ENCODE data around the gene KIZ.

Gene KIZ

GRCh38 chr20:21125849-21126580, at the start of gene KIZ:
TSS of gene KIZ (plus strand) at chr20:21126082. CDS start at chr20:21126116, 34 bp downstream.
- in situ Hi-C loops (cut with MboI; ENCODE audit: low pct_unique_long_range_greater_than_20kb, low sequenced_read_pairs, unreplicated experiment): no loop called here
- DNase-seq (ENCODE audit: low spot score): peak; percentile 97
- TF ChIP-seq CTCF (IDR thresholded peaks at IDR 0.05; ENCODE audit: extremely low read depth, insufficient read depth, missing control alignments): peak; percentile 26

GRCh38 chr20:21077809-21078345, 48.0 kb upstream of the KIZ start:
- in situ Hi-C loops (cut with MboI; ENCODE audit: low pct_unique_long_range_greater_than_20kb, low sequenced_read_pairs, unreplicated experiment): no loop called here
- DNase-seq (ENCODE audit: low spot score): no peak
- no peak for TF ChIP-seq CTCF (IDR thresholded peaks at IDR 0.05; ENCODE audit: extremely low read depth, insufficient read depth, missing control alignments)

- no peak for DNase-seq (ENCODE audit: low spot score)
- TF ChIP-seq CTCF (IDR thresholded peaks at IDR 0.05; ENCODE audit: extremely low read depth, insufficient read depth, missing control alignments): no peak
- in situ Hi-C loops (cut with MboI; ENCODE audit: low pct_unique_long_range_greater_than_20kb, low sequenced_read_pairs, unreplicated experiment): no loop called here
Observed at GRCh38 chr20:21082584-21082983, 43.3 kb upstream of the KIZ start.

- DNase-seq (ENCODE audit: low spot score): no peak
- no peak for TF ChIP-seq CTCF (IDR thresholded peaks at IDR 0.05; ENCODE audit: extremely low read depth, insufficient read depth, missing control alignments)
- in situ Hi-C loops (cut with MboI; ENCODE audit: low pct_unique_long_range_greater_than_20kb, low sequenced_read_pairs, unreplicated experiment): no loop called here
Observed at GRCh38 chr20:21083825-21084325, 42.0 kb upstream of the KIZ start.

DNA sequence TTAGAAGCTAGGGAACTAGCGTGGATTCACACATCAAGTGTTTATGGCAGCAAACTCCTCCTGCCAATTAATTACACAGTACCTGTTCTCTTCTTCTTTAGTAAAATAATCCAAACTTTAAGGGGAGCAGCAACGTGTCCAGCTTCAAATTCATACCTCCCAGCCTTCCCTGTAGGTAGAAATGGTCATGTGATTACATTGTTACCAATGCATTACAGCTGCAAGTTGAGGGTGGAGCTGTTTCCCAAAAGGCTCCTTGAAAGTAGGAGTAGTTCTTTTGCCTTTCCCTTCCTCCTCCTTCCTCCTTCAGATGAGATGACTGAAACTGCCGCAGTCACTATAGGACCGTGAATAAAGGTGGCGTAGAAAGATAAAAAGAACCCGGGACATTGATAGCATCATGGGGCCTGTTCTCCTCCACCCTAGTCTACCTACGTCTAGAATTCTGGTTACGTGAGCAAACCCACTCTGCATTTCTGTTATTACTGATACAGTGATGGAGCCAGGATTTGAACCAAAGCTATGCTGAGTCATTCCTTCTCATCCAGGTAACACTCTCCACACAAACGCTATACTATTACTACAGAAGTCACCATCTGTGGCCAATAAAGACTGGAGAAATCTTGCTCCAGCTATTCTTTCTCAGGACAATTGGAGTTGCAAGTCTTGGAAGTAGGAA, 37.9 kb upstream of the KIZ start:
- in situ Hi-C loops (cut with MboI; ENCODE audit: low pct_unique_long_range_greater_than_20kb, low sequenced_read_pairs, unreplicated experiment): no loop called here
- no peak for DNase-seq (ENCODE audit: low spot score)
- TF ChIP-seq CTCF (IDR thresholded peaks at IDR 0.05; ENCODE audit: extremely low read depth, insufficient read depth, missing control alignments): no peak

- TF ChIP-seq CTCF (IDR thresholded peaks at IDR 0.05; ENCODE audit: extremely low read depth, insufficient read depth, missing control alignments): no peak
- no peak for DNase-seq (ENCODE audit: low spot score)
- in situ Hi-C loops (cut with MboI; ENCODE audit: low pct_unique_long_range_greater_than_20kb, low sequenced_read_pairs, unreplicated experiment): no loop called here
Observed at GRCh38 chr20:21089391-21089790, 36.5 kb upstream of the KIZ start.

Data from GM13977 (cell line).